ENCODE measurements around the gene LAPTM5.

- TF ChIP-seq, protein P1, sequence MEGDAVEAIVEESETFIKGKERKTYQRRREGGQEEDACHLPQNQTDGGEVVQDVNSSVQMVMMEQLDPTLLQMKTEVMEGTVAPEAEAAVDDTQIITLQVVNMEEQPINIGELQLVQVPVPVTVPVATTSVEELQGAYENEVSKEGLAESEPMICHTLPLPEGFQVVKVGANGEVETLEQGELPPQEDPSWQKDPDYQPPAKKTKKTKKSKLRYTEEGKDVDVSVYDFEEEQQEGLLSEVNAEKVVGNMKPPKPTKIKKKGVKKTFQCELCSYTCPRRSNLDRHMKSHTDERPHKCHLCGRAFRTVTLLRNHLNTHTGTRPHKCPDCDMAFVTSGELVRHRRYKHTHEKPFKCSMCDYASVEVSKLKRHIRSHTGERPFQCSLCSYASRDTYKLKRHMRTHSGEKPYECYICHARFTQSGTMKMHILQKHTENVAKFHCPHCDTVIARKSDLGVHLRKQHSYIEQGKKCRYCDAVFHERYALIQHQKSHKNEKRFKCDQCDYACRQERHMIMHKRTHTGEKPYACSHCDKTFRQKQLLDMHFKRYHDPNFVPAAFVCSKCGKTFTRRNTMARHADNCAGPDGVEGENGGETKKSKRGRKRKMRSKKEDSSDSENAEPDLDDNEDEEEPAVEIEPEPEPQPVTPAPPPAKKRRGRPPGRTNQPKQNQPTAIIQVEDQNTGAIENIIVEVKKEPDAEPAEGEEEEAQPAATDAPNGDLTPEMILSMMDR (IDR thresholded peaks at IDR 0.05; ENCODE audit: extremely low read depth in 1 of 2, insufficient read depth in 1 of 2, low read depth in 1 of 2, low read length in 2 of 2): no peak
- TF ChIP-seq POLR2A (IDR thresholded peaks at IDR 0.05; ENCODE audit: low read depth, low read length) (no peak), EZH2 (IDR thresholded peaks at IDR 0.05; ENCODE audit: borderline replicate concordance, low read depth, low read length, severe bottlenecking) (no peak)
Measured at GRCh38 chr1:30764939-30765555, 7.5 kb upstream of the LAPTM5 start.
